Stimulated activated CD8-positive, alpha-beta memory T cell treated with anti-CD3 and anti-CD28 coated beads, Interleukin-7, amount 100 ng/mL, for 24 hours (primary cell): ENCODE results near the gene C9orf40.

Source experiments
- DNase-seq: peaks from one replicate; pipeline ENCODE4 v3.0.0-alpha.2; 2020; ENCODE audit warnings: low read depth

The C9orf40 gene

DNA sequence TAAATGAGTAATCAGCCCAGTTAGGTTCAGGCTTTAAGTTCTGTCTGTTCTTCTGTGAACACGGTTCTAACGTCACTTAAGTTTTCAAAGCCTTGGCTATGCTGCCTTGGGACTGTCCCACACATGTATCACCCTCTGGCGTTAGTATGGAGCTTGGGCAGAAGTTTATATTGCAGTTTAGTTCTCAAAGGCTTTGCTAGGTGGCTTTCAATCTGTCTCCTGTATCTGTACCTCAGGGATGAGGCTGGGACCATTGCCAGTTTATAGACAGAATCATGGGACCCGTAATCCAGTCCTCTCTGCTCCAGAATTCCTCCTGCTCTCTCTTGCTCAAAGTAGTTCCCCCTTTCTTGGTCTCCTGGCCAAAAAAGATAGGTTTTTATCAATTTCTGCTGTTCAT lies 12.1 kb downstream of the C9orf40 start:
- DNase-seq, result no peak

DNA sequence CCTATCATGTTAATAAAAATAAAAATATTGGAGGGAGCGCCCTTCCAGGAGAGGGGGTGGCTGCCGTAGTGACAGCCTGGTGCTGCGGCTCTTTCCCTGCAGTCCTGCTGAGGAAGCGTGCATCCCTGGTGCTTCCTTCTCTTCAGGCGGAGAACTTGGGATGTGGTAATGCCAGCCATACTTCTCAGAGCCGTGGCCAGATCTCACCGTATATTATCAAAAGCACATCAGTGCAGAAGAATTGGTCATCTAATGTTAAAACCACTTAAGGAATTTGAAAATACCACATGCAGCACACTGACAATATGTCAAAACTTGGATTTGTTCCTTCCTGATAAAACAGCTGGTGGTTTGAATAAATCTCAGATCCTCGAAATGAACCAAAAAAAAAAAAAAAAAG lies 17.7 kb downstream of the C9orf40 start:
- no peak for DNase-seq

DNA sequence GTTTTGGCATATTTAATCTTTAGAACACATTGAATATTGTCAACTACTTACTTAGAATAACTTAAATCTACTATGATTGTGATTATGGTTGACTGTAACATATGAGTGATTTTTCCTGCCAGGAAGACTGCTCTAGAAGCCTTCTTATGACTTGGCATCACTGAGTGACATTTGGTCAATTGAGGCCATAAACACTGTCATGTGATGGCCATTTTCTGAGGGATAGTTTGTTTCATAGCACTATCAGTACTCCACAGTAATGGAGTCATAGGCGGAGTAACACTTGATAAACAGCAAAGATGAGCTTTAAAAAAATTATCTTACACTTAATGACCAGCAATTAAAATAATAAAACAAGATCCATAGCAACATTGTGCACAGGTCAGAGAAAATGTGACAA lies 31.0 kb downstream of the C9orf40 start:
- DNase-seq, result no peak

DNA sequence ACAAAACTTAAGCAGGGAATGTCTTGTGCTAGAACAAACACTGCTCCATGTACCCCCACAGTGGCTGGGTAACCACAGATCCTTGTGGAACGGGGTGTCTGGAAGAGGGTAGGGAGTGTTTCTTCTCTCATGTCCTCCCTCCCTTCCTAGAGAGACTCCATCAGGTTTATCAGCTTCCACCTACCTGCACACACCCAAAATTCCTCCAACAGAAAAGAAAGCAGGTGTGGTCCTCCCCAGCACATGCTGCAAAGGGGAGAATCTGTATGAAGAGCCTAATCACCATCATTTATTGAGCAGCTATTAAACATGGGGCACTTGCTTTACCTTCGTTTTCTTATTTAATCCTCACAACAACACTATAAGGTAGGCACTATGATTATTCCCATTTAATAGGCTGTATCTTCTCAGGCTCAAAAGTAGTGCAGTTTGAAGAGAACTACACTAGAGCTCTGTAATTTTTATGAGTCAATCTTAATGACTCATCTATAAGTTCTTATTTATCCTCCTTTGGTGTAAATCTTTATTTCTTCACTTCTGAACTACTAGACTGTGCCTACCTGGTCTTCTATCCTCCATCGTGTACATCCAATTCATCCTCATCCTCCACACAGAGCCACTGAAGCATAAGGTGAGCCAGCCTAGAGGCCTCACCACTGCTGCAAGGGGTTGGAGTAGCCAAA lies 31.6 kb downstream of the C9orf40 start:
- no peak for DNase-seq

DNA sequence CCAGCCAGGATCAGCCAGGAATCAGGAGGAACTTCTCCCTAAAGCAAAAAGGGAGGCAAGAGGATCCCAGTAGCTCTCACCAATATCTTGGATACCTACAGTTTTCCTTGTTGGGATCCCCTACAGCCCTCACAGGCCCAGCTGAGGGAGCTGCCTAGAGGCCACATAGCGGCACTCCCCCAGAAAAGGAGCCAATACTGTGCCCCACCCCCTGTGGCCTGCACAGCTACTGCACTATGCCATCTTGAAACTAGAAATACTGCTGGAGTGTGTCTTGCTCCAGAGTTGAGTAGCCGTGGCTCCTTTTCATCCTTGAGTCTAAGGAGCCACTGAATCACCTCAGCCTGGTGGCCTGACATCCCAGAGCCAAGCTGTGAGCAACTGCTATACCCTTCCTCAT lies 42.7 kb downstream of the C9orf40 start:
- DNase-seq, result no peak

DNA sequence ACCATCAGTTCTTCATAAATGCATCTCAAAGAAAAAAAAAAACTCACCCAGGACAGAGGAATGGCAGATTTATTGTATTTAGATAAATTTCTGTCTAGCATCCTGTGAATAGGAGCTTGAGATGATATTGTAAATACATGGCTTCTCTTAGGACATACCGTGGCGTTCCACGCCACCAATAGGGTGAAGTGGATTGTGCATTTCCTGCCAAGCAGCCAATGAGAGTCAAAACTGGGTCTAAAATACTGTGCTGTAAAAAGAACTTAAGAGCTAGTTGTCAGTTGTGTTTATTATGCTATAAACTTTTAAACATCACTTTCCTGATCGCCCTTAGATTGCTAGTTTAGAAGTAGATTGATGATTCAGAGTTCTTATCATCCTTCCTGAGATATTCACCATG lies 44.0 kb downstream of the C9orf40 start:
- DNase-seq, result no peak

DNA sequence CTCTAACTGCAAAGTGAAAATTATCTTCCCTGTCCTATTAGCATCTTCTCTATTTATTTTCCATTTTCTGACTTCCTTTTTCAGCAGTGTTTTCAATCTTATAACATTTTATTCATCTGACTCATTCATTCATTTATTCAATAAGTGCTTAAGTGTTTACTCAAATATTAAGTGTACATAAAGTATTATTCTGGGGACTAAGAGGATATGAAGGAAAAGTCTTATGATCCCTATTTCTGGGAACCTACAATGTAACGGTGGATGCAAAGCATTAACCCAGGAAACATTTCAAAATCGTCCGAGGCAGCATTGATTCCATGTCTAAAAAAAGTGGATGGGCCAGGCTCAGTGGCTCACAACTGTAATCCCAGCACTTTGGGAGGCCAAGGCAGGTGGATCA lies 45.6 kb downstream of the C9orf40 start:
- DNase-seq, result no peak

DNA sequence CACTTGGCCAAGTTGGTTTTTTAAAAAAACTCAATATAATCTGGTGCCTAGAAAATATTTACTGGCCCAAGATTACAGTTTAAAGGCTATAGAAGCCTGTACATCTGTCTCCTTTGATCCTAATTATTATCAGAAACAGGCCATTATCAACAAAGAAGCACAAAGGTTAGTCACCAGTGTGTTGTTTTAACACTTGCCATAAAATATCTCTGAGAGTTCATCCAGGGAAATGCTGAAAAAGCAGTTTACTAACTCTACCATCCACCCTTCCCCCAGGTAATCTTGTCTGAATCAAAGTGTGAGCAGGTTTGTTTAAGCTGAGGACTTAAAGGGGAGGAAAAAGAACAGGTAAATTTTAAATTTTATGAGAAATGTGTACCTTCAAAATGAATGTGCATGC lies 51.7 kb downstream of the C9orf40 start:
- no peak for DNase-seq
